ENCODE results near the gene IRGQ.

The IRGQ gene

GRCh38 chr19:43598445-43599240, 2.7 kb upstream of the IRGQ start:
- Histone ChIP-seq H3K4me3 (ENCODE audit: low read length) (no peak overlapping the region), H3K36me3 (ENCODE audit: control insufficient read depth, insufficient read depth, low read length) (peaks cover 4% of the 10 kb centered on the region), H3K4me1 (ENCODE audit: control insufficient read depth, insufficient read depth, low read length) (no peaks in the 10 kb centered on the region), H3K27ac (ENCODE audit: low read length) (no peak overlapping the region), H3K27me3 (ENCODE audit: control insufficient read depth, insufficient read depth, low read length) (no peaks in the 10 kb centered on the region), H3K9me3 (ENCODE audit: control insufficient read depth, insufficient read depth, low read length) (no peaks in the 10 kb centered on the region)
- no peak for DNase-seq (ENCODE audit: low read depth, low spot score)
- WGBS (ENCODE audit: insufficient coverage, insufficient read length), result no CpG with 5 or more reads among the region's 19 CpGs

- Histone ChIP-seq H3K27ac (ENCODE audit: low read length) (no peak overlapping the region), H3K36me3 (ENCODE audit: control insufficient read depth, insufficient read depth, low read length) (peaks cover 8% of the 10 kb centered on the region), H3K4me3 (ENCODE audit: low read length) (no peak overlapping the region), H3K9me3 (ENCODE audit: control insufficient read depth, insufficient read depth, low read length) (no peaks in the 10 kb centered on the region), H3K27me3 (ENCODE audit: control insufficient read depth, insufficient read depth, low read length) (no peaks in the 10 kb centered on the region), H3K4me1 (ENCODE audit: control insufficient read depth, insufficient read depth, low read length) (no peaks in the 10 kb centered on the region)
- no peak for DNase-seq (ENCODE audit: low read depth, low spot score)
- no CpG with 5 or more reads among the region's 5 CpGs for WGBS (ENCODE audit: insufficient coverage, insufficient read length)
These were observed 1.9 kb upstream of the IRGQ start for GRCh38 chr19:43597876-43598275.

- H3K36me3 ChIP-seq (ENCODE audit: control insufficient read depth, insufficient read depth, low read length), result peaks cover 17% of the 10 kb centered on the region
- no CpG with 5 or more reads among the region's 7 CpGs for WGBS (ENCODE audit: insufficient coverage, insufficient read length)
- no peak for DNase-seq (ENCODE audit: low read depth, low spot score)
- no peaks in the 10 kb centered on the region for H3K27me3 ChIP-seq (ENCODE audit: control insufficient read depth, insufficient read depth, low read length)
- H3K4me3 ChIP-seq (ENCODE audit: low read length), result peak overlapping the region; percentile 56; the same call in 1 of the 2 replicates
- no peak overlapping the region for H3K27ac ChIP-seq (ENCODE audit: low read length)
- no peaks in the 10 kb centered on the region for H3K4me1 ChIP-seq (ENCODE audit: control insufficient read depth, insufficient read depth, low read length)
- H3K9me3 ChIP-seq (ENCODE audit: control insufficient read depth, insufficient read depth, low read length), result no peaks in the 10 kb centered on the region
These were observed 1.0 kb upstream of the IRGQ start for GRCh38 chr19:43596842-43597461.

- Histone ChIP-seq H3K36me3 (ENCODE audit: control insufficient read depth, insufficient read depth, low read length) (peaks cover 19% of the 10 kb centered on the region), H3K4me1 (ENCODE audit: control insufficient read depth, insufficient read depth, low read length) (no peaks in the 10 kb centered on the region), H3K4me3 (ENCODE audit: low read length) (peak overlapping the region; percentile 57; the same call in 1 of the 2 replicates), H3K9me3 (ENCODE audit: control insufficient read depth, insufficient read depth, low read length) (no peaks in the 10 kb centered on the region), H3K27me3 (ENCODE audit: control insufficient read depth, insufficient read depth, low read length) (no peaks in the 10 kb centered on the region), H3K27ac (ENCODE audit: low read length) (no peak overlapping the region)
- no peak for DNase-seq (ENCODE audit: low read depth, low spot score)
- WGBS (ENCODE audit: insufficient coverage, insufficient read length), result no CpG with 5 or more reads among the region's 18 CpGs
These were observed 332 bp downstream of the IRGQ start for GRCh38 chr19:43595605-43595998.

- Histone ChIP-seq H3K36me3 (ENCODE audit: control insufficient read depth, insufficient read depth, low read length) (peaks cover 19% of the 10 kb centered on the region), H3K27me3 (ENCODE audit: control insufficient read depth, insufficient read depth, low read length) (no peaks in the 10 kb centered on the region), H3K4me1 (ENCODE audit: control insufficient read depth, insufficient read depth, low read length) (no peaks in the 10 kb centered on the region), H3K9me3 (ENCODE audit: control insufficient read depth, insufficient read depth, low read length) (no peaks in the 10 kb centered on the region), H3K27ac (ENCODE audit: low read length) (no peak overlapping the region), H3K4me3 (ENCODE audit: low read length) (peak overlapping the region; percentile 57)
- peak; percentile 57 for DNase-seq (ENCODE audit: low read depth, low spot score)
- no CpG with 5 or more reads among the region's 64 CpGs for WGBS (ENCODE audit: insufficient coverage, insufficient read length)
These were observed 977 bp downstream of the IRGQ start for GRCh38 chr19:43594710-43595604.

- DNase-seq (ENCODE audit: low read depth, low spot score), result no peak
These were observed 1.7 kb downstream of the IRGQ start for GRCh38 chr19:43594081-43594697.

GRCh38 chr19:43592800-43593350, 3.1 kb downstream of the IRGQ start:
- DNase-seq (ENCODE audit: low read depth, low spot score), result no peak
- Histone ChIP-seq H3K27ac (ENCODE audit: low read length) (no peak overlapping the region), H3K36me3 (ENCODE audit: control insufficient read depth, insufficient read depth, low read length) (peaks cover 15% of the 10 kb centered on the region), H3K4me1 (ENCODE audit: control insufficient read depth, insufficient read depth, low read length) (no peaks in the 10 kb centered on the region), H3K27me3 (ENCODE audit: control insufficient read depth, insufficient read depth, low read length) (no peaks in the 10 kb centered on the region), H3K4me3 (ENCODE audit: low read length) (no peak overlapping the region), H3K9me3 (ENCODE audit: control insufficient read depth, insufficient read depth, low read length) (no peaks in the 10 kb centered on the region)
- WGBS (ENCODE audit: insufficient coverage, insufficient read length), result no CpG with 5 or more reads among the region's 37 CpGs

More at GRCh38 chr19:43594081-43594697, 1.7 kb downstream of the IRGQ start:
- no CpG with 5 or more reads among the region's 10 CpGs for WGBS (ENCODE audit: insufficient coverage, insufficient read length)
- Histone ChIP-seq H3K36me3 (ENCODE audit: control insufficient read depth, insufficient read depth, low read length) (peaks cover 19% of the 10 kb centered on the region), H3K4me1 (ENCODE audit: control insufficient read depth, insufficient read depth, low read length) (no peaks in the 10 kb centered on the region), H3K27me3 (ENCODE audit: control insufficient read depth, insufficient read depth, low read length) (no peaks in the 10 kb centered on the region), H3K9me3 (ENCODE audit: control insufficient read depth, insufficient read depth, low read length) (no peaks in the 10 kb centered on the region), H3K4me3 (ENCODE audit: low read length) (no peak overlapping the region), H3K27ac (ENCODE audit: low read length) (no peak overlapping the region)

GRCh38 chr19:43591904-43592772, 3.8 kb downstream of the IRGQ start:
- no peaks in the 10 kb centered on the region for H3K27me3 ChIP-seq (ENCODE audit: control insufficient read depth, insufficient read depth, low read length)
- no peak overlapping the region for H3K4me3 ChIP-seq (ENCODE audit: low read length)
- WGBS (ENCODE audit: insufficient coverage, insufficient read length), result no CpG with 5 or more reads among the region's 63 CpGs
- peaks cover 15% of the 10 kb centered on the region for H3K36me3 ChIP-seq (ENCODE audit: control insufficient read depth, insufficient read depth, low read length)
- H3K27ac ChIP-seq (ENCODE audit: low read length), result no peak overlapping the region
- no peaks in the 10 kb centered on the region for H3K9me3 ChIP-seq (ENCODE audit: control insufficient read depth, insufficient read depth, low read length)
- no peak for DNase-seq (ENCODE audit: low read depth, low spot score)
- no peaks in the 10 kb centered on the region for H3K4me1 ChIP-seq (ENCODE audit: control insufficient read depth, insufficient read depth, low read length)

GRCh38 chr19:43589678-43590077, 6.3 kb downstream of the IRGQ start:
- no peak overlapping the region for H3K4me3 ChIP-seq (ENCODE audit: low read length)
- no peaks in the 10 kb centered on the region for H3K9me3 ChIP-seq (ENCODE audit: control insufficient read depth, insufficient read depth, low read length)
- no peak overlapping the region for H3K27ac ChIP-seq (ENCODE audit: low read length)
- H3K4me1 ChIP-seq (ENCODE audit: control insufficient read depth, insufficient read depth, low read length), result no peaks in the 10 kb centered on the region
- peaks cover 15% of the 10 kb centered on the region for H3K36me3 ChIP-seq (ENCODE audit: control insufficient read depth, insufficient read depth, low read length)
- DNase-seq (ENCODE audit: low read depth, low spot score), result no peak
- no peaks in the 10 kb centered on the region for H3K27me3 ChIP-seq (ENCODE audit: control insufficient read depth, insufficient read depth, low read length)
- WGBS (ENCODE audit: insufficient coverage, insufficient read length), result no CpG with 5 or more reads among the region's 6 CpGs
